ENCODE data around the gene AGXT. TPM values are rescaled to one million over a fixed set of nuclear protein-coding genes. Genes with fewer than 3 reads are reported as not detected.
A peak's percentile ranks its signal among the peaks of the same experiment; 100 is the strongest.

Gene AGXT
- total RNA-seq, 1 experiment from 2014 or later, result 0.20 TPM

GRCh38 chr2:240896871-240897692, 28.5 kb downstream of the AGXT start:
- no TSS peak for BruUV-seq (replicated peaks)
- H3K4me1 ChIP-seq, result peaks cover 37% of the 10 kb centered on the region
- CTCF ChIA-PET, result interaction anchor here (0.6 to 3.3 kb wide), 7 partner anchors 17 to 86 kb away, joined by 4 to 17 read pairs (median 9); no protein-coding TSS in a partner anchor

GRCh38 chr2:240898108-240898730, 29.6 kb downstream of the AGXT start:
- Mint-ChIP-seq H3K36me3 (ENCODE audit: insufficient read depth, unreplicated experiment) (peaks cover 16% of the 10 kb centered on the region), H3K27me3 (ENCODE audit: insufficient read depth, unreplicated experiment) (no peaks in the 10 kb centered on the region), H3K4me1 (ENCODE audit: low read depth, unreplicated experiment) (peaks cover 27% of the 10 kb centered on the region), H3K27ac (ENCODE audit: unreplicated experiment) (peak overlapping the region; percentile 18), H3K4me3 (ENCODE audit: unreplicated experiment) (no peak overlapping the region), H3K9me3 (ENCODE audit: unreplicated experiment) (no peaks in the 10 kb centered on the region)
- H3K27me3 ChIP-seq (replicated peaks; ENCODE audit: control insufficient read depth, insufficient read depth, low read length), result no peaks in the 10 kb centered on the region
- no peak for TF ChIP-seq CTCF (IDR thresholded peaks at IDR 0.05; ENCODE audit: insufficient read depth in 1 of 2, low read depth in 1 of 2, low read length in 1 of 2, severe bottlenecking in 1 of 2, unreplicated experiment in 1 of 2)
- peaks cover 41% of the 10 kb centered on the region for H3K4me1 ChIP-seq
- intact Hi-C loops (cut with micrococcal nuclease; ENCODE audit: unreplicated experiment), result loop anchor here (10.0 kb wide), 1 partner anchor 87 kb away; no protein-coding TSS in a partner anchor
- ChIA-PET POLR2A (interaction anchor here (1.4 kb wide), 1 partner anchor 41 kb away, joined by 8 read pairs; no protein-coding TSS in a partner anchor), CTCF (interaction anchor here (1.2 to 3.3 kb wide), 7 partner anchors 16 to 58 kb away, joined by 4 to 17 read pairs (median 9); no protein-coding TSS in a partner anchor)
- no peaks in the 10 kb centered on the region for H3K36me3 ChIP-seq (ENCODE audit: control insufficient read depth, insufficient read depth, low read length)
- no peak overlapping the region for H3K4me3 ChIP-seq (ENCODE audit: low read depth, low read length)
- H3K9me3 ChIP-seq, result no peaks in the 10 kb centered on the region
- no TSS peak for BruUV-seq (replicated peaks)
- no peak for DNase-seq

More at GRCh38 chr2:240896871-240897692, 28.5 kb downstream of the AGXT start:
- no peaks in the 10 kb centered on the region for H3K36me3 ChIP-seq (ENCODE audit: control insufficient read depth, insufficient read depth, low read length)
- H3K27me3 Mint-ChIP-seq (ENCODE audit: insufficient read depth, unreplicated experiment), result no peaks in the 10 kb centered on the region
- H3K4me3 Mint-ChIP-seq (ENCODE audit: unreplicated experiment), result peak overlapping the region; percentile 81
- H3K36me3 Mint-ChIP-seq (ENCODE audit: insufficient read depth, unreplicated experiment), result peaks cover 5% of the 10 kb centered on the region
- intact Hi-C loops (cut with micrococcal nuclease; ENCODE audit: unreplicated experiment), result loop anchor here (2.0 to 10.0 kb wide), 2 partner anchors 46 to 88 kb away; no protein-coding TSS in a partner anchor
- no peak for TF ChIP-seq CTCF (IDR thresholded peaks at IDR 0.05; ENCODE audit: insufficient read depth in 1 of 2, low read depth in 1 of 2, low read length in 1 of 2, severe bottlenecking in 1 of 2, unreplicated experiment in 1 of 2)
- H3K27me3 ChIP-seq (replicated peaks; ENCODE audit: control insufficient read depth, insufficient read depth, low read length), result no peaks in the 10 kb centered on the region
- H3K4me3 ChIP-seq (ENCODE audit: low read depth, low read length), result peak overlapping the region; percentile 61
- no peaks in the 10 kb centered on the region for H3K9me3 Mint-ChIP-seq (ENCODE audit: unreplicated experiment)
- H3K9me3 ChIP-seq, result no peaks in the 10 kb centered on the region
- POLR2A ChIA-PET, result interaction anchor here (0.6 to 1.8 kb wide), 4 partner anchors 23 to 77 kb away, joined by 4 to 10 read pairs (median 8); partner anchors contain the start of gene KIF1A
- peak; percentile 81 to 91 for DNase-seq
- H3K27ac Mint-ChIP-seq (ENCODE audit: unreplicated experiment), result peak overlapping the region; percentile 18
- peaks cover 17% of the 10 kb centered on the region for H3K4me1 Mint-ChIP-seq (ENCODE audit: low read depth, unreplicated experiment)

Measured in Caco-2 (cell line).